Measurements from ENCODE around the gene UBE2U.
"Not testable (repeated sequence)": the region's sequence is repeated elsewhere in the genome, so short reads cannot be mapped to it uniquely, and the experiment has no call there.

The UBE2U gene

DNA sequence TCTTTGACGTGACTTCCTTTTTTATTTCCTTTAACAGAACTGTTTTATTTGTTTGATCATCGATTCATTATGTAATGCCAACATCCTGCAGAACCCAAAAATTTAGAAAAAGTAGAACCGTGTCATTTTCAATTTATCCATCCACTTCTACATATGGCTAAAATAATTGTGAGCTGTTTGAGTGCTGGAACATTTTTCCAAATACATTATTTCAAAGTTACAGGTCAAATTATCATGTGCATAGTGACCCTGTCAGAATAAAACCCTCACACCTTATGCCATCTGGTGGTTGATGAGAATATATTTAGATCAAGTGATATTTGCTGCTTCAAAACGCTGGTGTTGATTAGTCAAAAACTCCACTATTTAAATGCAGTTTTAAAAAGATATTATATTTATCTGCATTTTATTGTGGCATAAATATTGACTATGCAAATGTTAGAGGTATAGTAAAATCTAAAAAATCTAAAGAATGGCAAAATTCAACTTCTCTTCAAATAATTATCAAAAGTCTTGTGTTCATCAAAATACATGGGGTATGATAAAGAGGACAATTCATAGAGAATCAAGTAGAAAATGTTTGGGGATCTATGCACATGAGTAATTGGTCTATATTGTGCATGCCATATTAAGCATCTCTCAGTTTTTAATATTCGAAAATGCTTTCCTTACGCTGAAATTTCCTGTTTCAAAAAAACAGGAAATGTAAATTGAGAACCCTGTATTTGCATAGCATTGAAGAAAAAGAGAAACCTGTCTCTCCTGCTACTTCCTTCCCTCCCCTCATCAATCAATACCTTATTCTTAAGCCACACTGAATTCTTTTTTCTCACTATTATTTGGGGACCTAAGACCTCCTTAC lies 39.7 kb downstream of the UBE2U start:
- peak in 1 of 2 experiments; percentile 32 for DNase-seq

DNA sequence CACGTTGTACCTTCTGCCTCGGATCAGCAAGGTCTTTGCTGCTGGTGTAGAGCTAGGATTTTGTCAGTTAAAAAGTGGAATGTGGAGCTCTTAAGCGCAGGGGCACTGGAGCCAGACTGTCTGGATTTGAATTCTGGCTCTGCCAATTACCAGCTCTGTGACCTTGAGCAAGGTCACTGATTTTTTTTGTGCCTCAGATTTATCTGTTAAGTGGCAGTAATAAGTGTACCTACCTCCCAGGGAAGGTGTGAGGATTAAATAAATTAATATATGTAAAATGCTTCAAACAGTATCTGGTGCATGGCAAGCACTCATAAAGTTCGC lies 40.3 kb downstream of the UBE2U start:
- DNase-seq = no peak

DNA sequence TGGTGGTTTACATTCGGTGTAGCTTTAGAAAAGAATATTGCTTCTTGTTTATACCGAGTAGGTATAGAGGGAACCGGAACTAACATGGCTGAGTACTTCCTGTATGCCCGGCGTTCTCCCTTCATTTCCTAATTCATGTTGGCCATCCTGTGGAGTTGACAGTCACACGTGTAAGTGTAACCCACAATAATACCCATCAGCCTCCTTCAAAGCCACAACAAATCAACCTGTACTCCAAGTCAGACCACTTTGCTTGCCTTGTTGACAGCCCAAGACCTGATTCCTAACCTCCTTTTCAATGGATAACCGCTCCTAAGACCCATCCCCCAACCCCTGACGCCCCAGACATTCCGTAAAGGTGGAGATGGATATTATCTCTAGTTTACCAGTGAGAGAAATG lies 42.1 kb downstream of the UBE2U start:
- no peak for DNase-seq

DNA sequence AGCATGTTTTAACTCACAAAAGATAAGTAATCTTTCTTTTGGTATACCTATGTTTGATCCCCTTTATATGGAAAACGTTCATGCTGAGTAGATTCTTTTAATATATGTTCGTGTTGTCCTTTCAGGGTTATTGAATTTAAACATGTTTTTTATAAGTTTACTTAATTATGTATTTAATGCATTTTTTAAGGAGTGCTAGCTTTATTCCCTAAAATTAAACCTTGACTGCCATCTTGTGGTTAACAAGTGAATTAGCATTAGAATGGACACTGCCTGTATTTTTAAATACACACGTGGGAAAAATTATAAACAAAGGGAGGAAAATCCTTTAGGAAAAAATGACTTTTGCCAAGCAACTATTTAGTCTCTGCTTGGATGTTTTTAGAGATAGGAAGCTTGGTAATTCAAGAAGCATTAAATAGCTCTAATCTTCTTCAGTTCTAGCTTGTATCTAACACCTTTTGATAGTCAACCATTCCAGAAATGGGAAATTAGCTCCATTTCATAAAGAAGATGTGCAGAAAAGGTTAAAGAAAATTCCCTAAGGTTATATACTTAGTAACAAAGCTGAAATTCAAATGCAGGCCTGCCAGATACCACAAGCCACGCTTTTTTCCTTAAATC lies 43.0 kb downstream of the UBE2U start:
- peak in 1 of 2 experiments; percentile 52 for DNase-seq

DNA sequence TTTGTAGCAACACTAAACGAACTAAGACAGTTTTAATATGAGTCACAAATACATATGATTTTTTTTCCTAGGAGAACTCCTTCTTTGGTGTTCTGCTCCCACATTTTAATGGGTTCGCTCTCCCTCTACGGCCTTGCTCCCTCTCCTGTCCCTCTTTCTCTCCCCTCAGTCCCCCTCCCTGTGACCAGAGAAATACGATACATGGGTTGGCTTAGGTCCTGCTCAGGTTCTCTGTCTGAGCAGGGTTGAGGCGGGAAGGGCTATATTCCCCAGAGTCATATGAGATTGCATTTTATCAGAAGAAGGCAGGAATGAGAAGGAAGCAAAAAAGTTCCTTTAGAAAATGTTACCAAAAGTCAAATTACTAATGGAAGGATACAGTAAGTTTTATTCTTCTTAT lies 44.6 kb downstream of the UBE2U start:
- no peak for DNase-seq

DNA sequence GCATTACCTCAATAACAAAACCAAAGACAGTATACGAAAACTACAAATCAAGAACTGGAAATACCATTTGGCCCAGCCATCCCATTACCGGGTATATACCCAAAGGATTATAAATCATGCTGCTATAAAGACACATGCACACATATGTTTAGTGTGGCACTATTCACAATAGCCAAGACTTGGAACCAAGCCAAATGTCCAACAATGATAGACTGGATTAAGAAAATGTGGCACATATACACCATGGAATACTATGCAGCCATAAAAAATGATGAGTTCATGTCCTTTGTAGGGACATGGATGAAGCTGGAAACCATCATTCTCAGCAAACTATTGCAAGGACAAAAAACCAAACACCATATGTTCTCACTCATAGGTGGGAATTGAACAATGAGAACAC lies 47.0 kb downstream of the UBE2U start:
- DNase-seq = not testable (repeated sequence)

DNA sequence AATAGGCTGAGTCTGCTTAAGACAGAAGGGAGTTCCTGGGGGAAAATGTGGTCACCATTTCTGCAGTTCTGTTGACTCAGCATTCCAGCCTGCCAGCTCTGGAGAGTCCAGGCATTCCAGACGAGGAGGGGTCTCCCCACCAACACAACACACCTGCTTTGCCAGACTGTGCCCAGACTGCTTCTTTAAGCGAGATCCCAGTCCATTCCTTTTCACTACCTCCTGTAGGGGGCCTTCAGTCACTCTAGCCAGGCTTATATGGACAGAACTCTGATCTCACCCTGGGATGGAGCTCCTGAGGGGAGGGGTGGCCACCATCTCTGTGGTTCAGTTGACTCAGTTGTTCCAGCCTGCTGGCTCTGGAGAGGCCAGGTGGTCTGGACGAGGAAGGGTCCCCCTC lies 48.5 kb downstream of the UBE2U start:
- no peak for DNase-seq

DNA sequence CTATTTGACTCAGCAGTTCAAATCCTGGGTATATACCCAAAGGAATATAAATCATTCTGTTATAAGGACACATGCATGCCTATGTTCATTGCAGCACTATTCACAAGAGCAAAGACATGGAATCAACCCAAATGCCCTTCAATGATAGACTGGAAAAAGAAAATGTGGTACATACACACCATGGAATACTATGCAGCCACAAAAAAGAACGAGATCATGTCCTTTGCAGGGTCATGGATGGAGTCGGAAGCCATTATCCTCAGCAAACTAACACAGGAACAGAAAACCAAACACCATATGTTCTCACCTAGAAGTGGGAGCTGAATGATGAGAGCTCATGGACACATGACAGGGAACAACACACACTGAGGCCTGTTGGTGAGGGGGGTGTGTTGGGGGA lies 53.8 kb downstream of the UBE2U start:
- not testable (repeated sequence) for DNase-seq

DNA sequence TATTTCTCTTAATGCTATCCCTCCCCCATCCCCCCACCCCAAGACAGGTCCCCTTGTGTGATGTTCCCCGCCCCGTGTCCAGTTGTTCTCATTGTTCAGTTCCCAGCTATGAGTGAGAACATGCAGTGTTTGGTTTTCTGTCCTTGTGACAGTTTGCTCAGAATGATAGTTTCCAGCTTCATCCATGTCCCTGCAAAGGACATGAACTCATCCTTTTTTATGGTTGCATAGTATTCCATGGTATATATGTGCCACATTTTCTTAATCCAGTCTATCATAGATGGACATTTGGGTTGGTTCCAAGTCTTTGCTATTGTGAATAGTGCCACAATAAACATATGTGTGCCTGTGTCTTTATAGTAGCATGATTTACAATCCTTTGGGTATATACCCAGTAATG lies 55.0 kb downstream of the UBE2U start:
- DNase-seq = not testable (repeated sequence)

DNA sequence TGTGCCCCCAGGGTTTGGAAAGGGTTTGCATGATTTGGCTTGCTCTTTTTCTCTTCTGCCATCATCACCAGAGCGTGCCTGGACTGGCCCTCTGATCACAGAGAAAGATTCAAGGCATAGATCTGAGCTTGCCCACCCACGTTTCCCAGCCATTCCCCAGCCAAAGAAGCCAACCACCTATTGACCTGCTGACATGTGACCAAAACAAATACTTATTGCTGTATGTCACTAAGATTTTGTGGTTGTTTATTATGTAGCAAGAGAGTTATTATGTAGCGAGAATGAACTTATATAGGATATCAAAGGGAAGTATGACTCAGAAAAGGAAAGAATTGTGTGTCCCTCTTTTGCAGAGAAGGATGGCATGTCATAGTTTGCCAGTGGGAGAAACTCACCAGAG lies 59.9 kb downstream of the UBE2U start:
- no peak for DNase-seq

DNA sequence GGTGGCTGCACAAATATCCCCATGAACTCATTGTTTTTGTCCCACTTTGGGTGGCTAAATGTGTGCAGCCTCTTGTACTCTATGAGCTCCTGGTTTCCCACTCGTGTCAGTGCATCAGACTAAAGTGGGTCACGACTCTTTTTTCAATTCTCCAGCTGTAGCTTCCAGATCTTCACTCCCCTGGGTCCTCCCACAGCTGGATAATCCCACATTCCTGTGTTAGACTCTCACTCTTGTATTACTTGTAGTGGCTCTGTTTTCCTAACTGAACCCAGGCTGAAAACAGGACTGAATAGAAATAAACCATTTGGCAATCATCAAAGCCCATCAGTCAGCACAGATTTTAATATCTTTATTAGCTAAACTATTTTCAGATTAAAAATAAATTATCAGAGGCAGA lies 60.4 kb downstream of the UBE2U start:
- DNase-seq = no peak

DNA sequence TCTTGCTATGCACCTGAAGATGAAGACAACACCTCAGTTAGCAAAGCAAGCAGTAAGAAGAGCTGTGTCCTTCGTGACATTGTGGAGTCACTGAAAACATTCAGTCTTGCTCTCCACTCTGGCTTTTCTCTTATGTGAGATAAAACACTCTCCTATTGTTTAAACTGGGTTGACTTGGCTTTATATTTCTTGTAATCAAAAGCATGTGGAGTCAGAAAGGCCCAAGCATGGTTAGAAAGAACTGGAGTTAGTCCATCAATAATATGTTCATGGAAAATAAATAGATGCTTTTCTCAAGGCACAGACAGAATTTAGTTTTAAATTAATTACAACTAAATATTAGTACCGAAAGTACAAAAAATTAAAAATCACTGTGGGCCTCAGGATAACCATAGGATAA lies 61.7 kb downstream of the UBE2U start:
- DNase-seq = no peak

DNA sequence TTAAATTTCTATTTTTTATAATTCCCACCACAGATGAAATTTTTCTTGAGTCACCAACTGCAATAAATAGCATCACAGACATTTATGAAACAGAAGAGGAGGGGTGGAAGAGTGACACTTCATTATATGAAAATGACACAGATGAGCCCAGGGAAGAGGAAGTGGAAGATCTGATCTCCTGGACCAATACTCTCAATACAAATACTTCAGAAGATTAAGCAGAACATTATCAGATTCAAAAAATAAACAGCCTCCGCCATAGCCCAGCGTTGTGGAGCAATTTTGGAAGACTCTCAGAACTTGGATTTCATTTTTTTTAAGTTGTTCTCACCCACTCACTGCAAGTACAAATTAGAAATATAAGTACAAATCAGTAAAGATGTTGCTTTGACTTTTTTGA lies 63.6 kb downstream of the UBE2U start:
- DNase-seq = no peak

DNA sequence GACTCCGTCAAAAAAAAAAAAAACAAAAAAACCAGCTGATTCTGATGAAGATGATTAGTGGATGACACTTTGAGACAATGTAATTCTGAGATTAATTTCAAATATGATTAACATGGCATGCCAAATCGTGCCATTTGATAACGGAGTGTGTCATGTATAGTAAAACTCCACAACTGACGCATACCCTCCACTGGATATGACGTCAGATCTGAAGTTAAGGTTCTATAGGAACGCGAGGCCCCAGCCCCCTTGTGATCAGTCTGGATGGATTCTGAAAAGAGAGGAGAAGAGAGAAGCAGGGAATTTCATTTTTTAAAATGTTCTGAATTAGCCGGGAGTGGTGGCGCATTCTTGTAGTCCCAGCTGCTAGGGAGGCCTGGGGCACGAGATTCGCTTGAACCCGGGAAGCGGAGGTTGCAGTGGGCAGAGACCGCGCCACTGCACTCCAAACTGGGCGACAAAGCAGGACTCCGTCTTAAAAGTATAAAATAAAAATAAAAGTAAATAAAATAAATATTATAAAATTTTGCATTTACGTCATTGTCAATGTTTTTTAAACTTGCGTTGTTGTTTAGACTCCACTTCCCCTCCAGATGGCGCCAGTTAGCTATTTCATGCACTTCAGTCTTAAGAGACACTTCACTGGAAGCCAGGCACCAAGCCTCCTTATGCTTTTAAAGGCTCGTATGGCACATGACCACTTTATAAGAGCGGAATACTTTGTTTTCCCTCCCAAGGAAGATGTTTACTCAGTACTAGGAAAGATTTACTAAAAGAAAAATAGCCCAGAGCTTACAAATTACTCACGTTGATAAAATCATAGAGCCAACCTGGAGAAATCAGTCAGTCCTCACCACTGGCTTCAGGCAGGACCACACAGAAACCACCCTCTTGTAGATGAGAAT lies 65.5 kb downstream of the UBE2U start:
- peak in 1 of 2 experiments; percentile 60 for DNase-seq

DNA sequence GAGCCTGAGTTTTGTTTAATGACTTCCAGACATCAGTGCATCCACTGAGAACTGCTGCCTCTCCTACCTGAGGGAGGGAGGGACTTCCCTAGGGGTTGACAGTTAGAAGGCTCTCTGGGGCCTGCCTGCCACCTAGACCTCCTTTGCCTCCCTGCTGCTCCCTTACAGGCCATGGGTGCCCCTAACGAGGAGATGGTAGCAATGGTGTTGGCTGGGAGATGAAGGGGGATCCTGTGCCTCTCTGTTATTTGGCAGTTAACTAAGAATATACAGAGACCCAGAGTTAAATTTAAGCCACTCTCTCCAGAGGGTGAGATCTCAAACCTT lies 66.1 kb downstream of the UBE2U start:
- DNase-seq = no peak

DNA sequence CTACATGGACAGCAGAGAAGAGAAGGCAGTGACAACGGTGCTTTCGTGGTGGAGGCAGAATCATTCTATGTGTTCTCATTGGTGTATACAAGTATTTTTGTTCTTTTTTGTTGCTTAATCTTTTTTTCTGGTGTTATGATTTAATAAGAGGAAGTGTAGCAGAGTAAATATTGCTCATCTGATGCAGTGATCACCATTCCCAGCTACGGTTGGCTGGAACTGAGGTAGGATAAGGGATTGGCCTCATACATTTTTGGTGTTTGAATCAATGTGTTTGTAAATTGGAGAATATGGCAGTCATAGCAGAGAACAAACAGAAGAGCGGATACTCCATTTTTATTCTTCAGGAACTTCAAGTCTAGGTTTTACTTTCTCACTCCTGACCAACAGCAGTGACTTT lies 76.6 kb downstream of the UBE2U start:
- DNase-seq = no peak

DNA sequence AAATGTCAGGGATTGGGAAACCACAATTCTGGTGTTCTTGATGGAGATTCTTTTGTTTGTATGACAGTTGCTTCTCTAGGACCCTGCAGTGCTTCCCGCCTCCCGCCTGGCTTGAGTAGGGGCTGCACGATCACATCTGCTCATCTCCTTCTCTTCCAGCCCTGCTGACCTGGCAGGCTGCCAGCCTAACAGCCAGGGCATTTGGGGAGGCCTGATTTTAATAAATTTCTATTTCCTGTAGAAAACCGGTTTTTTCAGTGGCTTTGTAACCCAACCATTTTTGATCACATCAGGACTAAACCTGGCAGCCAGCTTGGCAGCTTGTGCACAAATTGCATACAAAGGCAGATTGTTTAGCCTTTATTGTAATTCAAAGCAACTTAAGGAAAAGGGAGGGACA lies 78.9 kb downstream of the UBE2U start:
- no peak for DNase-seq

DNA sequence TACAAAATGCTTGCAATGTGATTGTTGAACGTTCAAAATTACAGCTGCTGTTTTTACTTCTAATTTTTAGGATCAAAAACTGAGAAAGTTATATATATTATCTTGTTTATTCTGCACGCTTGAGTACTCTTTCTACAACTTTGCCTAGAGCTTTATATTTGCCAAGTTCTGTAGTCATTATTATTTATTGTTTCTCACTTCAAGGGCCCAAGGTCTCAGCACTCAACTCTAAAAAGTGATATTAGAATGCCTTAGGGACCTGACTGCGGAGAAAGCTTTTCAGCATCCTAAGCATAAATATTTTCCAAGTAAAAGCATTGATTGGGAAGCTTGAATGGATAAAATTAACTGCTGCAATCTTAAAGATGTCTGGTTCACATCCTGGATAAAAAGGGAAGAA lies 83.6 kb downstream of the UBE2U start:
- DNase-seq = no peak

DNA sequence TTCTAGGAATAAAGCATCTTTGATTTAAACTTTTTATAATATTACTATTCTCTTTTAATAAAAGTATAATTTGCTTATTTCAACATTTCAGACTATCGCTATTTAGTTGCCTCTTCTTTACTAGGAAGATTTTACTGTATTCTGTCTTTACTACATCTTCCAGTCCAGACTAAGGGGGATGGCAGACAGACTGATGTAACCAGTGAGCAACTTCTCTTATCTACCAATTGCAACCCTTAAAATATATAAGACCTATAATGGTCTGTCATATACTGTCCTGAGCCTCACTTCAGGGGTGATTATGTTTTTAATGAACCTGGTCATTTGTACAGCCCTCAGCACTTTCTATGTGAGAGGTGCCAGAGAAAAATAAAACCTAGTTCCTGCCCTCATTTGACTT lies 87.0 kb downstream of the UBE2U start:
- DNase-seq = no peak

DNA sequence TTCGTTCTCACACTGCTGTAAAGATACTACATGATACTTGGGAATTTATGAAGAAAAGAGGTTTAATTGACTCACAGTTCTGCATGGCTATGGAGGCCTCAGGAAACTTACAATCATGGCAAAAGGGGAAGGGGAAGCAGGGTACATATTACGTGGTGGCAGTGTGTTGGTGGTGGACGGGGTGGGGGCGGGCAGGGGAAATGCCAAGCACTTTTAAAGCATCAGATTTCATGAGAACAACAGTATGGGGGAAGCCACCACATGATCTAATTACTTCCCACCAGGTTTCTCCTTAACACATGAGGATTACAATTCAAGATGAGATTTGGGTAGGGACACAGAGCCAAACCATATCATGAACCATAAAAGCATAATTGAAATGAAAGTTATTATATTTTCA lies 88.5 kb downstream of the UBE2U start:
- DNase-seq = no peak

DNA sequence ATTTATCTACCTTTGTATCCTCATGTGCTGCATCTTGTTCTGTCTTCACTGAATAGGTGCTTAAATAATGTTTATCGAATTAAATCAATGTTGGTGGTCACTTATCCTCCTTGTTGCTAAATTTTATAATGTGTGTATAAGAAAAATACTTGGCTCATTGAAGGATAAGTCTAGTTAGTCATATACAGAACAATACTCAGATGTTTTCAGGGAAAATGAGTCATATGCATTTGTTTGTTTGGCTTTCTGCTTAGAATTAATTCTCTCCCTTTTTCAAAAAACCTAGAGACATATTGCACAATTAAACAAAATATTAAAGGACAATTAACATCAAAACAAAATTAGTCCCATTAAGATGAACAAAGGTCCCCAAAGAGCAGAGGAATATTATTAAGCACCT lies 89.0 kb downstream of the UBE2U start:
- DNase-seq = no peak

DNA sequence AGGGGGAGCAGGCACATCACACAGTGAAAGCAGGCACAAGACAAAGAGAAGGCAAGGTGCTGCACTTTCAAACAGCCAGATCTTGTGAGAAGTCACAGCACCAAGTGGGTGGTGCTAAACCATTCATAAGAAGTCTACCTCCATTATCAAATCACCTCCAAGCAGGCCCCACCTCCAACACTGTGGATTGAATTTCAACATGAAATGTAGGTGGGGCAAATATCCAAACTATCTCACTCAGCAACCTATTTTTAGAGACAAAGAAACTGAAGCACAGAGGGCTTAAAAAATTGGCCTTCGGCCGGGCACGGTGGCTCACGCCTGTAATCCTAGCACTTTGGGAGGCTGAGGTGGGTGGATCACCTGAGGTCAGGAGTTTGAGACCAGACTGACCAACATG lies 90.4 kb downstream of the UBE2U start:
- no peak for DNase-seq

DNA sequence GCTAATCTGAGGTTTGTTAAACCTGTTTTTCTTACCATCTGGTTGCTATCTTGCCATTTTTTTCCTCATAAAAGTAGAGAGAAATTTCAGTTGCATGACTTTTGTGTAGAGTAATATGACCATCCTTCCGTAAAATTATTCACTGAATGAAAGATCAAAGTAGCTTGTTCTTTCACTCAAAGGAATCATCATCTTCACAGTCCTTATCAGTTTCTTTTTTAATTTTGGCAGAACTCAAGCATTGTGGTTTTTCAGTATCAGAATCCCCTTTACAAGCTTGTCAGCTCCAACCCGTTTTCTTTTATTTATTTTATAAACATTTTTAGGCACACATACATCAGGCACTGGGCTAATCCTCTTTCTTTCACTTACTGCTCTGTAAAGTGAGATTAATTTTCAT lies 91.7 kb downstream of the UBE2U start:
- no peak for DNase-seq

DNA sequence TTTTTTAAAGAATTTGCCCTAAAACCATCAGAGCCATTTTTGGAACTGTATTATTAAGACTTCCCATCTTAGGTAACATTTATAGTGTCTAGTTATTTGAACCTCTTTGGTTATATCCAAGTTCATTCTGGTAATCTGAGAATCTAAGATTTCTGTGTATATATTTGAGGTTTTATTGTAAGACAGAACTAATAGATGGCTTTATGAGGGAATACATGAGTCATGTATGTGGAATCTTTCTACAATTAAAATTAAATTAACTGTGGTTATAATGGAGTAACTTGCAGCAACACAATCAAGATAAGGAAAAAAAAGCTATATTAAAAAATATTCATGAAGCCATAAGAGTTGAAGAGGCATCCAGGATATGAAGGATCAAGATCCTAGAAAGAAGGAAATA lies 92.1 kb downstream of the UBE2U start:
- no peak for DNase-seq
